DMS 273 (cell line): ENCODE measurements around the gene AFF1.

Source experiments
- DNase-seq: peaks from one replicate; lab custom pipeline; 2025; ENCODE audit not compliant: unreplicated experiment; lab: John Stamatoyannopoulos, UW

The AFF1 gene

DNA sequence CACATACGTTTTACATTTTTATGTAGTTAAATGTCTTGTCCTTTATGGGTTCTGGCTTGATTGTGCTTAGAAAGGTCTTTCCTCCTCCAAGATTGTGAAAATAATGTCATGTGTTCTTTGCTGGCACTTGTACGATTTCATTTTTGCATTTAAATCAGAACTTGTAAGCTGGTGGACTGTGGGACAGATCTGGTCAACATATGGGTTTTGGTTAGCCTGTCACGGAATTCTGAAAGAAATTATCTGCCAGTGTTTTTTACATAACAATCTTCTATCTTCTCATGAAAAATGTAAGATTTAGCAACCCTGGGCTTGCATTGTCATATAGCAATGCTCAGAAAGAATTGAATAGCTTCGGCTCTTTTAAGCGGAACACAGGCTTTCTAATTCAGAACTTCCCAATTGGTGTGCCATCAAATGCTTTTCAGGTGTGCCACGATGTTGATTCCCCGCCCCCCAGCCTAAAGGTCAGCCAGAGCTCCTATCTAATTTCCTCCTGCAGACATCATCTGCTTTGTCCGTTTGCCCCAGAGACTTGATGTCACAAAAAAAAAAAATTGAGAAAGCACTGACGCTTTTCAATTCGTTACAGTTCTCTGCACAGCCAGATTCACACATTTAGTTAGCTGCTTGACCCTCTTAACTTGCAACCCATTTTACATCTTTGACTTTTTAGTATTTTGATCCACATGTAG lies 16.2 kb downstream of the AFF1 start:
- DNase-seq, result no peak

DNA sequence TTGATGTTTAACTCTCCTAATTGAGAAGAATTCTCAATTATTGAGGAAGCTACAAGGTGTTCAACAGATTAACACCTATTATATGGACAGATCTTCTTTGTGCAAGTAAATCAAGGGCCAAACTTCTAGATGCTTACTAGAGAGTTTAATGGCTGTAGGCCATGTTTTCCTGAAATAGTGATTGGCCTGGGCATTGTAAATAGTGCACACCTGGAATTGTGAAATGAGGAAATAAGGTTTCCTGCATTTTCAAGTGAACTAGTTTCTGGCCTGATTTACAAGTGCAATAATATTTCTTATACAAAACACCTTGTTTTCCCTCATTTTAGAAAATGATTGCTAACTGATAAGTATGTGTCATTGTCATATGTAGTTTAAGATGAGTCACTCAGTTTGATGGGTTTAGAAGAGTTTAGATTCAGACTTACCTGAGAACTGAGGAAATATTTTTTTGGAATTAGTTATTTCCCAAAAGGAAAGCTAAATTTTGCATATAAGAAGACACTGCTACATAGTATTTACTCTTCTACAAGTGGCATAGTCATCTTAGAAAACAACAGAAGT lies 21.2 kb downstream of the AFF1 start:
- no peak for DNase-seq

- no peak for DNase-seq
Measured at GRCh38 chr4:86957215-86957614, 22.4 kb downstream of the AFF1 start.

DNA sequence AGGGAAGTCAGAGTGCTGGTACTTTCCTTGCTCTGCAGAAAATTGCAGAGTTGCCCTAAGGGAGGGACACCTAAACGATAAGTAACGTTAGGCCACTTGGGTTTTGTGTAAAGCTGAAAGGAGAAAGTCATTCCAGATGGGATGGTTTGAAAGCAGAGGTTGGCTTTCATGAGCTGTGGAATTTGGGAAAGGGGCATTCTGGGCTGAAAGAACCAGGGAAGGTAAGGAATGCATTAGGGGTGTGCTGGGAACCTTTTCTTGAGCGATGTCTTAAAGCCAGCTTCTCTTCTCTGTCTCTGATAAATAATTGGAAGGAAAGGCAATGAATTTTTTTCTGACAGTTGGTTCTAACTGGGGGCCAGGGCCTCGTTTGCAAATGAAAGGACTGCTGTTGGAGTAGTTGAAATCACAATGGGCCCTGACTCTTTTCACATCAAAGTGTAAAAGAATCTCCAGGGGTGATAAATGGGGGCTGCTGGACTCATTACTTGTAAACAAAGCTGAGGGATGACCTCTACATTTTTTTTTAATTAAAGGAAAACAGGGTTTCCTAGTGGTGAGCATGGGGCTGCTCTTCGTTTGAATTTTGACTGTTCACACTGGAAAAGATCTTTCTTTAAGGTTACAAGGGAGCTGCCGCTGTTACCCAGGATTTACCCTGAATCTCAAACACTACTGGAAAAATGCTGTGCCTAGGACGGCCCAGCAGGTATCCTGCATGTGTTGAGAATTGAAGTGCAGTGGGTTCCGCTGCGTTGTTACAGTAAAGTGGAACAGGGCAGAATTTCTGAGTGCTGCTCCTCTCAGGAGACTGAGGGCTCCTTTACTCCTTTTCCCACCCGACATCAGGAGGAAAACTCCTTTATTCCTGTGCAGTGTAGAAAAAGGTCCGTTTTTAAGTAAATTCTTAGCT lies 25.0 kb downstream of the AFF1 start:
- DNase-seq, result peak; percentile 12

DNA sequence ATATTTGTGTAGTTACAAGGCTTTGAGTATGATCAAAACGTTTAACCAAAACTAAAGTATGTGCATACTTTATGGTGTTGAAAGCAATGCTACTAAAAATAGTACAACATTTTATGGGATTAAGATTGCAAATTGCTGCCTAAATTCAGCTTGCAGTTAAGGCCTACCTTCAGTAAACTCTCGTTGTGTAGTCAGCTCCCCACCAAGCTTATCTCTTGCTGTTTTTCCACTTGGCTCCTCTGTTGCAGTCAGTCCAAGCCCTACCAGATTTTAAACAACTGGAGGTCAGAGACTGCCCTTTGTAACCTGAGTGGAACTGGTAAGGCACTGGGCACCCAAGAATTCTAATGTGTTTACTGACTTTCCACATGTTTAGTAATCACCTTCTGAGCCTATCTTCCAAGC lies 25.7 kb downstream of the AFF1 start:
- no peak for DNase-seq

- DNase-seq, result peak; percentile 12
Measured at GRCh38 chr4:86961116-86961515, 26.3 kb downstream of the AFF1 start.

DNA sequence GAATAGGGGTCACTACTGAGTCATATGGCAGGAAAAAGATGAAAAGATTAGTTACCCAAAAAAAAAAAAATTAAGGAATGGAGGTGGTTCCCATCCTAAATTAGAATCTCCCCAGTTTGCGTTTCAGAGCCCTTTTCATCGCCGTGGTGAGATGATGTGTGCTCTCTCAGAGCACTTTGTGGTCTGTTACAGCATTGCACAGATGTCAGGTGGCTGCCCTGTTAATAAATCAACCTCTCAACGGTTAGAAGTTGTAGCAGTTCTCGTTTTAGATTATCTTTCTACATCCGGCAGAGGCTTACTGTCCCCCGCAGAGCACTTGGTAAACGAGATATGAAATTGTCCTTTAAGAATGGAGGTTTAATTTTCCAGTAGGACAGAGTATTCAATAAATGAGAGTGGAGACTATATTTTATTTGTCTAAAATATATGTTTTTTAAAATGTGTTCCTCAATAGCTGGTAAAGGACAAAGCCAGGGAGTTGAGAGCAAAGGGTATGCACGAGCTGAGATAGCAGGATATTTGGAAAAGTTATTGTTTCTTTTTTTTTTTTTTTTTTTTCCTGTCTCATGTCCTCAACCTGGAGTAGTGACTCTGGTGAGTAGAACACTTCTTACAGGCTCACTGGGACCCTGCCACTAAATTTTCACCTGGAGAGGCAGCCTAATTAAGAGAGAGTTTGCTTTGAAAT lies 26.9 kb downstream of the AFF1 start:
- DNase-seq, result peak; percentile 61

- no peak for DNase-seq
Measured at GRCh38 chr4:86963697-86964096, 28.9 kb downstream of the AFF1 start.

DNA sequence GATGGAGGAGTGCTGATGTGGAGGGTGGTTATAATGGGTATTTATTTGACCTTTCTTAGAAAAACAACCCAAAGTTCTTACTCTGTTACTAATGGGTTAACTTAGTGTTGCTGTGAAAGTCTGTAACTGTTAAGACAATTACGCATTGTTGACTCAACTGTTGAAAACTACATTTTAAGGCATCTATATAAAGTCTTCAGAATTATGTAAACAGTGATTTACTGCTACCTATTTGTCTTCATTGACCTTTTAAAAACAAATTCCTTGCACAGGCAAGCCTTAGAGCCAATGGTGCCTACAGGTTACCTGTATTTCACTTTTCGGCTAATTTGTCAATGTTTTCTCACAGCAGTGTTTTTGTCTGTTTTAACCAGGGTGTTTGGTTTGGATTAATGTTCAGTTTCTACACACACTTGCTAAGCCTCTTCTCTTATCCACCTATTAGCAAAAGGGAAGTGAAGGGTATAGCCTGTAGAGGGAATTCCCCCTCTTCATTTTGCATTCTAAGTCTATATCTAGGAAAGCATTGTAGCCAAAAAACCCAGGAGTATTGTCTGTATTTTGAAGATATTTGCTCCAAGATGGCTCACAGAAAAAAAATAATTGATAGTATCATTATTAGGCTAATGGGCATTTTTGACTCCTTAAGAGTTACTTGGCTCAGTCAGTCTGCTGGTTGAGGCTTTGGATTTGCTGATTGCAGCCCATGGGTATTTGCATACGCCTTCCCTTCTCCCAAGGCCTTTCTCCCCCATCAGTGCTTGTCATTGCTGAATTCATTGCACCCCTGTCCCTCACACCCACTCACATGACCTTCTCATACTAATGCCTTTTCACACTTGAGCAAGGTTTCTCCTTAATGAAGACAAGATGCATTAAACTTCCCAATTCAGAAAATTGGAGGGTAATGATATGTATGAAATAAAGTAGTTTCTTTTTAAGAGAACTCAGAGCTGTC lies 30.5 kb downstream of the AFF1 start:
- no peak for DNase-seq

DNA sequence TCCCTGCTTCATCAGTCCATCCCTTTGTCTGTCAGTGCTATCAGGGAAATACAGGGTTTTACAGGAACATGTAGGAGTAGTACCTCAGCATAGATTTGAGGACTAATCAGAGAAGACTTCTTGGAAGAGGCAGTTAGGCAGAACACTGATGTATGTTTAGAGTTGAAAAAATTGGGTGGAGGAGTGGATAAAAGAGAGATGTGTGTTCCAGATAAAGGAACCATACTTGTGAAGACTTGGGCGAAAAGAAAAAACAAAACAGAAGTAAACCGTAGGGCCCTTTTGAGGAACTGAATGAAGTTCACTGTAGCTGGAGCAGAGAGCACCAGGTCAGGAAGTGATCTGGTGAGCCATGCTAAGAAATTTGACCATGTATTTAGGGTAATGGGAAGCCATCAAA lies 32.3 kb downstream of the AFF1 start:
- DNase-seq, result no peak

- no peak for DNase-seq
Measured at GRCh38 chr4:86967798-86968197, 33.0 kb downstream of the AFF1 start.

DNA sequence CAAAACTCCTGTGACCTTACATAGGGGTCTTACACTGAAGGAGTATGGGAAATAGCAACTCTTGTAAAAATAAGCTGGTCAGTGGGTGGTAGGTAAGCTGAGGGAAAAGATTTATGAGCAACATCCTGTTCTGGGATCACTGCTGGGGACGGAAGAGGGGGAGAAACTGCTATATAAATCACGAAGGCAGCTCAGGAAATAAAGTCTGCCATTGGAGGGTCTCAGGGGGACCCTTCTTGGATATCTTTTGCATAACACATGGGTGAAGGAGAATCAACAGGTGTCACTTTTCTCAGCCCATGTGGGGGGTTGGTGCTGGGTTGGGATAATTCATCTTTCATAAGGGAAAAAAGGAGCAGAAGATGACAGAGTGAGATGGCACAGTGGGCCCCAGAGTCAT lies 33.7 kb downstream of the AFF1 start:
- no peak for DNase-seq

- DNase-seq, result peak; percentile 24
Measured at GRCh38 chr4:86970447-86971354, 35.9 kb downstream of the AFF1 start.

DNA sequence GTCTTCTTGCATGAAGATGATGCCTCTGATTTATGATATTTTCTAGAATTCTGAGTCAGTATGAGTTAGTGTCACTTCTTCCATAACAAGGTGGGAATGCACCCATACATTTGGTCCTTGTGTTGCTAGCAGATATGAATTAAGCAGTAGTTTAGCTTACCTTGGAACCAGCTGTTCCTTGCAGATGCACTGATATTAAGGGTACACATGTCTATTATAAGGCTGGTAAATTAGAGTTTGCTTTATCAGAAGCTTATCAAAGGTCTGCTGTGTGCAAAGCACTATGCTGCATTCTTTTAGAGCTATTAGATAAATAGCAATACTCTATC lies 36.5 kb downstream of the AFF1 start:
- no peak for DNase-seq

DNA sequence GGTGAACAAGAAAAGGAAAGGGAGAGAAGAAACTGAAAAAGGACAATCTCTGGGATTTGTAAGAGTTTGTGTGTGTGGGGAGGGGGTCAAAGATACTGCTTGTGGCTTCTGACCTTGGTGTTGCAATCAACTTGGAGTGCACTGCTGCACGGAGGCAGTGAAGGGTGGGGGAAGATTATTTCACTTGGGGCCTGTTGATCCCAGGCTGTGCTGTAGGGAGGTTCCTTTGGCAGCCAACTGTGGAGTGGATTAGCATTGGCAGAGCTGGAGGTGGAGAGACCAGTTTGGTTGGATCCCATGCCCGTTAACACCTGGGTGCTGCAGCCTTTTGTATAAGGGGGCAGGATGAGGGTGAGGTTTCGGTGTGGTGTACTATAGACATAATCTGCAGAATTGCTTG lies 38.2 kb downstream of the AFF1 start:
- peak; percentile 2 for DNase-seq

- no peak for DNase-seq
Measured at GRCh38 chr4:86973668-86974067, 38.9 kb downstream of the AFF1 start.

DNA sequence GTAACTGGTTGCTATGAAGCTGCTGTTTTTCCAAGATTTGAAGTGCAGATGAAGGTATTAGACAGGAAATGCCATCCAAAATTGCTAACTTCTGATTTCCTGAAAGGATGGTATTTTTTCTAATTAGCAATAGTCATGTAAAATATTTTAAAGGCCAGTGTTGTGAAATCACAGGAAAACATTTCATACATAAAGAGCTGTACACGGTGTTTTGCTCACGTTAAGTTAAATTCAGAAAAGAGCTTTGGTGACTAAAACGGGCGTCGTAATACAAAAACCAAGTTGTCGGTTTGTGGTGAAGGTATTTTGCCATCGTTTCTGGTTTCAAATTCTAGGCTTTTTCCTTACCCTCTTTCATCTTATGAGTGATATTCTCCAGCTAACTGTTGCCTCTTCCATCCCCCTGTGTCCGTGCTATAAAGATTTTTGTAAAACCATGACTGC lies 39.8 kb downstream of the AFF1 start:
- no peak for DNase-seq

DNA sequence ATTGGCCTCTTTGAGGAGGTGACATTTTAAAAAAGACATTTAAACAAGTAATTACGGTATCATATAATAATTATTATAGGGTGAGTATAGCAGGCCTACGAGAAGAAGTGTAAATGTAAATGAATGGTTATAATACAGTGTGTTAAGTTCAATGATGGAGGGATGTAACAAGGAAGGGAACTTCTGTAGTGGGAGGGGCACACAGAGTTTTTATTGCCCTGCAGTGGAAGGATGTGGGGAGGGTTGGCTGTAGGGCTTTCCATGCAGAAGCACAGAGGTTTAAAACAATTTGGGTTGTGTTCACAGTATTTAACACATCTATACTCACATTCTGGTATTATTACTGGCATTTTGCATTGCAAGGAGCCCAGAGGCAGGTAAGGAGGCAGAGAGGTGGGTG lies 41.1 kb downstream of the AFF1 start:
- no peak for DNase-seq

GRCh38 chr4:86976801-86977485 lies 42.1 kb downstream of the AFF1 start:
- DNase-seq, result no peak
